ENCODE data around the gene TXK. TPM values are rescaled to one million over a fixed set of nuclear protein-coding genes. Genes with fewer than 3 reads are reported as not detected.

TXK gene
- total RNA-seq, 1 donor from 2014 or later, result 1.8 TPM

- peaks cover 14% of the 10 kb centered on the region for H3K27me3 Mint-ChIP-seq (ENCODE audit: low read depth)
- DNase-seq (ENCODE audit: low spot score), result no peak
- H3K4me1 Mint-ChIP-seq (ENCODE audit: low read depth), result no peaks in the 10 kb centered on the region
- no peaks in the 10 kb centered on the region for H3K9me3 Mint-ChIP-seq
- no peaks in the 10 kb centered on the region for H3K36me3 Mint-ChIP-seq (ENCODE audit: low read depth)
- no peak overlapping the region for H3K27ac Mint-ChIP-seq
- no peak overlapping the region for H3K4me3 Mint-ChIP-seq (ENCODE audit: low read depth)
- intact Hi-C loops (cut with micrococcal nuclease), result loop anchor here (2.0 to 5.0 kb wide), 4 partner anchors 69 to 419 kb away; partner anchors contain the start of genes CNGA1 and NIPAL1
Observed at GRCh38 chr4:48085821-48086589, 48.0 kb downstream of the TXK start.

GRCh38 chr4:48082956-48083355 lies 51.1 kb downstream of the TXK start:
- intact Hi-C loops (cut with micrococcal nuclease), result no loop called here
- peaks cover 15% of the 10 kb centered on the region for H3K27me3 Mint-ChIP-seq (ENCODE audit: low read depth)
- H3K27ac Mint-ChIP-seq, result no peak overlapping the region
- no peaks in the 10 kb centered on the region for H3K9me3 Mint-ChIP-seq
- H3K36me3 Mint-ChIP-seq (ENCODE audit: low read depth), result no peaks in the 10 kb centered on the region
- DNase-seq (ENCODE audit: low spot score), result no peak
- H3K4me1 Mint-ChIP-seq (ENCODE audit: low read depth), result peaks cover 9% of the 10 kb centered on the region
- H3K4me3 Mint-ChIP-seq (ENCODE audit: low read depth), result no peak overlapping the region

GRCh38 chr4:48081196-48081595 lies 52.9 kb downstream of the TXK start:
- H3K36me3 Mint-ChIP-seq (ENCODE audit: low read depth), result no peaks in the 10 kb centered on the region
- peaks cover 9% of the 10 kb centered on the region for H3K4me1 Mint-ChIP-seq (ENCODE audit: low read depth)
- DNase-seq (ENCODE audit: low spot score), result no peak
- intact Hi-C loops (cut with micrococcal nuclease), result no loop called here
- H3K9me3 Mint-ChIP-seq, result no peaks in the 10 kb centered on the region
- no peak overlapping the region for H3K27ac Mint-ChIP-seq
- peaks cover 17% of the 10 kb centered on the region for H3K27me3 Mint-ChIP-seq (ENCODE audit: low read depth)
- H3K4me3 Mint-ChIP-seq (ENCODE audit: low read depth), result no peak overlapping the region

DNA sequence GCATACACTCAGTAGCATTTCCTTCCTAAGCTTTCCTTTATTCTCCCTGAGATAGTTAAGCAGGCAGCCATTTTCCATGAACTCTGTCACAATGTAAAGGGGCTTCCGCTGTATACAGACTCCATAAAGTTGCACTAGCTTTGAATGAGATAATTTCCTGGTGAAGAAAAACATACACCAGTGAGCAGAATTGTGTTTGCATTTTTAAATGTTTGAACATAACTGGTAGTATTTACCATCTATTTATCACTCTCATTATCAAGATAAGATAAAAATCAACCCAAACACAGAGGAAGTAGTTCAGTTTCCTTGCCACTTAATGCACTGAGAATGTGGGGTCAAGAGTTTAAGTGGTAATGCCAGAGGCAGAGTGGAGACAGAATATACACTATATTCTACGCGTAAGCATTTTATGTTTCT lies 54.1 kb downstream of the TXK start:
- H3K4me3 Mint-ChIP-seq (ENCODE audit: low read depth), result no peak overlapping the region
- H3K36me3 Mint-ChIP-seq (ENCODE audit: low read depth), result no peaks in the 10 kb centered on the region
- H3K4me1 Mint-ChIP-seq (ENCODE audit: low read depth), result peaks cover 9% of the 10 kb centered on the region
- peaks cover 11% of the 10 kb centered on the region for H3K27me3 Mint-ChIP-seq (ENCODE audit: low read depth)
- H3K27ac Mint-ChIP-seq, result no peak overlapping the region
- no peak for DNase-seq (ENCODE audit: low spot score)
- H3K9me3 Mint-ChIP-seq, result no peaks in the 10 kb centered on the region
- intact Hi-C loops (cut with micrococcal nuclease), result no loop called here

DNA sequence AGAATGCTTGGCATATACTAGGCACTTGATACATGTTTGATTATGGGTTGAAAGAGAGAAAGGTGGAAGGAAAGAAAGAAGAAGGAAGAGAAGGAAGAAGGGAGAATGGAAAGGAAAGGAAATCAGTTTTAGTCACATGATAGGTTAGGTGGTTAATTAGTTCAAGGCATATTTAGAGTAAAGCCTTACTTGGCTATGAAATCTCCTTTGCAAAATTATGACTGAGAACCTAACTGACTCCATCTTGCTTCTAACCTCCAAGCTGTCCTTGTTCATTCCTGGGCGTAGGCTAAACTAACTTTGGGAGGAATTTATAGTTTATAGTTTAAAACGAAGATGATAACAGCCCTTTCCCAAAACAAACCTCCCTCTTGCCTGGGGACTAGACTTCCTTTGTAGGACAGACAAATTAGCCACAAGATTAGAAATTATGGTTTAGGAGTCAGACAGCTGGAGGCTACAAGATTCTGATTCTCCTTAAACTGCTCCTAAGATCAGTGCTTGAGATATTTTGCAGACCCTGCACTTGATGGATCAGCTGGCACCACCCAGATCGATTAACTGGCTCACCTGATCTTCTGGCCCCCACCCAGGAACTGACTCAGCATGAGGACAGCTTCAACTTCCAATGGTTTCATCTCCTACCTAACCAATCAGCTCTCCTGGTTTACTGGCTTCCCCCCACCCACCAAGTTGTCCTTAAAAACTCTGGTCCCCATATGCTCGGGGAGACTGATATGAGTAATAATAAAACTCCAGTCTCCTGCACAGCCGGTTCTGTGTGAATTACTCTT lies 55.0 kb downstream of the TXK start:
- H3K4me1 Mint-ChIP-seq (ENCODE audit: low read depth), result peaks cover 9% of the 10 kb centered on the region
- DNase-seq (ENCODE audit: low spot score), result no peak
- H3K9me3 Mint-ChIP-seq, result no peaks in the 10 kb centered on the region
- peaks cover 11% of the 10 kb centered on the region for H3K27me3 Mint-ChIP-seq (ENCODE audit: low read depth)
- no peak overlapping the region for H3K4me3 Mint-ChIP-seq (ENCODE audit: low read depth)
- no peak overlapping the region for H3K27ac Mint-ChIP-seq
- no peaks in the 10 kb centered on the region for H3K36me3 Mint-ChIP-seq (ENCODE audit: low read depth)
- intact Hi-C loops (cut with micrococcal nuclease), result no loop called here

DNA sequence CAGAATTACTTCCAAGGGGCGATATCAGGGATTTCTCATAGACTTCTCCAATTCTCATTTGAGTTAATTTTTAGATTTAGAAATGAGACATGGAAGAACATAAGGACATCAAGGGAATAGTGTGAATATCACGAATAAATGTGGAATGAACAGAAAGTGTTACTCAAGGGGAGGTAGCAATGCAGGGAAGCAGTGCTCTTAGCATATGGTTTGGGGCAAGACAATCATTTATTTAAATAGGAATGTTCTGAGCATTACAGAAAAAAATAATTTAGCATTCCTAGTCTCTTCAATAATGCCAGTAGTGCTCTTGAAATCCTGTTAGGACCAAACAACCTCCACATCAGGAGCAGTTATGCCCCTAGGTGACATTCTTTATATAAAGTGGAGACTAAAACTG lies 55.6 kb downstream of the TXK start:
- Mint-ChIP-seq H3K9me3 (no peaks in the 10 kb centered on the region), H3K27ac (no peak overlapping the region), H3K4me1 (ENCODE audit: low read depth) (peaks cover 9% of the 10 kb centered on the region), H3K27me3 (ENCODE audit: low read depth) (peaks cover 11% of the 10 kb centered on the region), H3K36me3 (ENCODE audit: low read depth) (no peaks in the 10 kb centered on the region), H3K4me3 (ENCODE audit: low read depth) (no peak overlapping the region)
- intact Hi-C loops (cut with micrococcal nuclease), result no loop called here
- DNase-seq (ENCODE audit: low spot score), result no peak

- intact Hi-C loops (cut with micrococcal nuclease), result no loop called here
- no peak overlapping the region for H3K4me3 Mint-ChIP-seq (ENCODE audit: low read depth)
- peaks cover 4% of the 10 kb centered on the region for H3K27me3 Mint-ChIP-seq (ENCODE audit: low read depth)
- H3K36me3 Mint-ChIP-seq (ENCODE audit: low read depth), result no peaks in the 10 kb centered on the region
- peaks cover 3% of the 10 kb centered on the region for H3K4me1 Mint-ChIP-seq (ENCODE audit: low read depth)
- DNase-seq (ENCODE audit: low spot score), result no peak
- no peak overlapping the region for H3K27ac Mint-ChIP-seq
- no peaks in the 10 kb centered on the region for H3K9me3 Mint-ChIP-seq
Observed at GRCh38 chr4:48074657-48075056, 59.4 kb downstream of the TXK start.

GRCh38 chr4:48073567-48074103 lies 60.4 kb downstream of the TXK start:
- intact Hi-C loops (cut with micrococcal nuclease), result no loop called here
- H3K27ac Mint-ChIP-seq, result no peak overlapping the region
- no peaks in the 10 kb centered on the region for H3K36me3 Mint-ChIP-seq (ENCODE audit: low read depth)
- DNase-seq (ENCODE audit: low spot score), result no peak
- no peaks in the 10 kb centered on the region for H3K4me1 Mint-ChIP-seq (ENCODE audit: low read depth)
- no peaks in the 10 kb centered on the region for H3K9me3 Mint-ChIP-seq
- H3K27me3 Mint-ChIP-seq (ENCODE audit: low read depth), result peaks cover 4% of the 10 kb centered on the region
- H3K4me3 Mint-ChIP-seq (ENCODE audit: low read depth), result no peak overlapping the region

- H3K36me3 Mint-ChIP-seq (ENCODE audit: low read depth), result no peaks in the 10 kb centered on the region
- intact Hi-C loops (cut with micrococcal nuclease), result no loop called here
- no peak for DNase-seq (ENCODE audit: low spot score)
- H3K9me3 Mint-ChIP-seq, result no peaks in the 10 kb centered on the region
- H3K4me1 Mint-ChIP-seq (ENCODE audit: low read depth), result no peaks in the 10 kb centered on the region
- no peaks in the 10 kb centered on the region for H3K27me3 Mint-ChIP-seq (ENCODE audit: low read depth)
- no peak overlapping the region for H3K4me3 Mint-ChIP-seq (ENCODE audit: low read depth)
- H3K27ac Mint-ChIP-seq, result no peak overlapping the region
Observed at GRCh38 chr4:48071191-48071590, 62.9 kb downstream of the TXK start.

GRCh38 chr4:48069026-48069425 lies 65.0 kb downstream of the TXK start:
- no peaks in the 10 kb centered on the region for H3K27me3 Mint-ChIP-seq (ENCODE audit: low read depth)

DNA sequence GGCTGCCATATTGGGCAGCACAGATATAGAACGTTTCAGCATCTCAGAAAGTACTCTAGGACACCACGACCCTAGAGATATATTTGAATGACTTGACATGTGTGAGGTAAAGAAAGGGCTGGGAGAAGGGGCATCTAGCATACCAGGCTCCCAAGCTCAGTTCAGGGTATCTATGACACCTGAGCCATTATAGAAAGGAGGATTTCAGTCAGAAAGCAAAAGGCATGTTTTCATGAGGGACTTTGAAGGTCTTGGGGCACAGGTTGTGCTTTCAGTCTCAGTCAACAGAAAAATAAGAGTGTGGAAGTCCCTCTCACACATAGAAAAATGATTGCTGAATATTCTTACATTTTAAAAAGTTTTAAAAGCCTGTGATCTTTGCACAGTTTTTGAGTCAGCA lies 65.9 kb downstream of the TXK start:
- Mint-ChIP-seq H3K4me1 (ENCODE audit: low read depth) (peaks cover 5% of the 10 kb centered on the region), H3K9me3 (no peaks in the 10 kb centered on the region), H3K27ac (no peak overlapping the region), H3K36me3 (ENCODE audit: low read depth) (no peaks in the 10 kb centered on the region), H3K27me3 (ENCODE audit: low read depth) (no peaks in the 10 kb centered on the region), H3K4me3 (ENCODE audit: low read depth) (no peak overlapping the region)
- no peak for DNase-seq (ENCODE audit: low spot score)
- intact Hi-C loops (cut with micrococcal nuclease), result no loop called here

More at GRCh38 chr4:48069026-48069425, 65.0 kb downstream of the TXK start:
- no peak overlapping the region for H3K27ac Mint-ChIP-seq
- no peak for DNase-seq (ENCODE audit: low spot score)
- H3K36me3 Mint-ChIP-seq (ENCODE audit: low read depth), result no peaks in the 10 kb centered on the region
- H3K4me3 Mint-ChIP-seq (ENCODE audit: low read depth), result no peak overlapping the region
- no peaks in the 10 kb centered on the region for H3K9me3 Mint-ChIP-seq
- intact Hi-C loops (cut with micrococcal nuclease), result no loop called here
- peaks cover 5% of the 10 kb centered on the region for H3K4me1 Mint-ChIP-seq (ENCODE audit: low read depth)

DNA sequence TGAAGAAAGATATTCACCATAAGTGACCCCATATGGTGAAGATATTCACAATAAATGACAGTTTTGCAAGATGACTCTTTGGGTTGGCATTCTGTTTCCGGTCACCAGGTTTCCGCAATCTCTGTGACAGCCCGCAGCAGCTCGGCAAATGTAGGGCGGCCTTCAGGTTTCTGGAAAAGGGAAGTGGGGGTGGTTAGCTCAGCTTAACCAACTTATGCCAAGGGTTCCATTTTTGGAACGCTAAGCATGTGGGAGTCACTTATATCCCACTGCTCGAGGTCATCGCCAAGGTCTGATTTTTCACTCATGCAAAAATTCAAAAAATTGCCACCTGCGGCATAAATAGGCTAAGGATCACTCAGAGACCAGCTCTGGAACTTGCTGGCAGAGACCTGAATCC lies 66.5 kb downstream of the TXK start:
- Mint-ChIP-seq H3K9me3 (no peaks in the 10 kb centered on the region), H3K36me3 (ENCODE audit: low read depth) (no peaks in the 10 kb centered on the region), H3K27me3 (ENCODE audit: low read depth) (no peaks in the 10 kb centered on the region), H3K4me1 (ENCODE audit: low read depth) (peaks cover 5% of the 10 kb centered on the region), H3K27ac (no peak overlapping the region), H3K4me3 (ENCODE audit: low read depth) (no peak overlapping the region)
- no peak for DNase-seq (ENCODE audit: low spot score)
- intact Hi-C loops (cut with micrococcal nuclease), result no loop called here

- Mint-ChIP-seq H3K4me3 (ENCODE audit: low read depth) (no peak overlapping the region), H3K36me3 (ENCODE audit: low read depth) (no peaks in the 10 kb centered on the region), H3K4me1 (ENCODE audit: low read depth) (peaks cover 5% of the 10 kb centered on the region), H3K9me3 (peaks cover 15% of the 10 kb centered on the region), H3K27ac (no peak overlapping the region), H3K27me3 (ENCODE audit: low read depth) (peaks cover 7% of the 10 kb centered on the region)
- intact Hi-C loops (cut with micrococcal nuclease), result no loop called here
- DNase-seq (ENCODE audit: low spot score), result no peak
Observed at GRCh38 chr4:48065587-48066052, 68.4 kb downstream of the TXK start.
